Measurements from ENCODE around the gene GPR55.

DNA sequence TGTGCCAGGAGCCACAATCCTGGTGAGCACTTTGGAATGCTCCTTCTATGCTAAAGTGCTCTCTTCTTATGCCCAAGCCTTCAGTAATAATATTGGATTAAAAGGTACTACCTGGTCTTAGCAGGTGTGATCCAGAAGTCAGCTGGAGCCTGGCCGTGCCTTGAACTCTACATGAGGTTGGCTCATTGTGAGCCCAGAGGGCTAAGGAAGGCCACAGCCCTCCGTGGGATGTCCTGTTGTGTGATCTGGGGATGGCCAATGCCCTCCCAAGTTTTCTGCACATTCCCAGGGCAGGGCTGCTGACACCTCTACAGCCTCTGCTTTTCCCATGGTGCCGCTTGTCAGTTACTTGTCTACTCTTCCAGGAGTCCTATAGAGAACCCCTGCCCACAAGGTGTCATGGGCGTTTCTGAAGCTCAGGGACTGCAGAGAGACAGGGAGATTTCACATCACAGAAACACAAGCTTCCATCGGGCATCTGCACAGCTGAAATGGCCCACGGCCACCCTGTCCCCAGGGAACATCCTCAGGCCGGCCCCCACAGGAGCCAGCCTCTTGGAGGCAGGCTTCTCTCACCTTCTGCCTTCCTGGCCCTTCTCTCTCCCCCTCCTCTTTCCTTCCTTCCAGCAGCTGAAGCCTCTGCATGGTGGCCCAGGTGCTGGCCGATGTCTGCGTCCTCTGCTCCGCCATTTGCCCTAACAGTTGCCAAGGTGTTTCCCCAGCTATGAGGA, 27.3 kb upstream of the GPR55 start:
- TF ChIP-seq POLR2A (IDR thresholded peaks at IDR 0.05), result no peak
- TF ChIP-seq CTCF (IDR thresholded peaks at IDR 0.05), result no peak
